Hematopoietic multipotent progenitor cell treated with erythropoietin and hydrocortisone succinate and interleukin-3 and kit ligand, for 15 days (in vitro differentiated cells): ENCODE measurements around the gene TNS1.

Experiments used
- DNase-seq: peaks from one replicate; pipeline ENCODE4 v3.0.0-alpha.2; 2015; ENCODE audit warnings: low spot score

The TNS1 gene

GRCh38 chr2:217912098-217913024 is 90.4 kb downstream of the TNS1 start:
- no peak for DNase-seq

GRCh38 chr2:217911283-217912097 is 91.3 kb downstream of the TNS1 start:
- no peak for DNase-seq

- DNase-seq = no peak
These were observed 92.0 kb downstream of the TNS1 start for GRCh38 chr2:217910875-217911212.

GRCh38 chr2:217909156-217909820 is 93.5 kb downstream of the TNS1 start:
- DNase-seq = no peak

GRCh38 chr2:217908544-217908943 is 94.3 kb downstream of the TNS1 start:
- DNase-seq = no peak

- no peak for DNase-seq
These were observed 95.5 kb downstream of the TNS1 start for GRCh38 chr2:217907266-217907665.

GRCh38 chr2:217906798-217907197 is 96.0 kb downstream of the TNS1 start:
- no peak for DNase-seq

- DNase-seq = no peak
These were observed 96.9 kb downstream of the TNS1 start for GRCh38 chr2:217905896-217906295.

- DNase-seq = peak; percentile 70
These were observed 97.4 kb downstream of the TNS1 start for GRCh38 chr2:217905395-217905794.

- DNase-seq = no peak
These were observed 98.2 kb downstream of the TNS1 start for GRCh38 chr2:217904614-217904965.

GRCh38 chr2:217903859-217904613 is 98.8 kb downstream of the TNS1 start:
- DNase-seq = peak; percentile 59

- no peak for DNase-seq
These were observed 99.5 kb downstream of the TNS1 start for GRCh38 chr2:217903142-217903858.

- peak; percentile 36 for DNase-seq
These were observed 100.2 kb downstream of the TNS1 start for GRCh38 chr2:217902379-217903141.

GRCh38 chr2:217901835-217902378 is 100.9 kb downstream of the TNS1 start:
- no peak for DNase-seq

- no peak for DNase-seq
These were observed 101.4 kb downstream of the TNS1 start for GRCh38 chr2:217901400-217901799.

- DNase-seq = no peak
These were observed 101.9 kb downstream of the TNS1 start for GRCh38 chr2:217900780-217901360.

- no peak for DNase-seq
These were observed 102.6 kb downstream of the TNS1 start for GRCh38 chr2:217900010-217900779.

GRCh38 chr2:217899231-217900009 is 103.4 kb downstream of the TNS1 start:
- peak; percentile 73 for DNase-seq
